H1 (cell line): ENCODE measurements around the gene XPNPEP1.

Experiments
- CBX8 ChIP-seq: fragments of 300-800, 300-1000 bp; sonication (generic); IDR thresholded peaks from 2 replicates; pipeline ENCODE4 v1.7.1; 2016; ENCODE audit warnings: low read depth, low read length, borderline replicate concordance
- RNF2 ChIP-seq: fragments of 200-900, 300-1000 bp; sonication (generic); IDR thresholded peaks from 2 replicates; pipeline ENCODE4 v1.7.1; 2016; ENCODE audit warnings: borderline replicate concordance, low read depth, mild to moderate bottlenecking, antibody characterized with exemption, low read length; ENCODE audit not compliant: poor library complexity, severe bottlenecking; ENCODE audit errors: missing control alignments
- SIX5 ChIP-seq: IDR thresholded peaks from 2 replicates; pipeline ENCODE4 v1.6.1; 2011; ENCODE audit warnings: mild to moderate bottlenecking, low read depth, low read length
- SP1 ChIP-seq: IDR thresholded peaks from 2 replicates; pipeline ENCODE4 v1.6.1; 2011; ENCODE audit warnings: low read depth, low read length

DNA sequence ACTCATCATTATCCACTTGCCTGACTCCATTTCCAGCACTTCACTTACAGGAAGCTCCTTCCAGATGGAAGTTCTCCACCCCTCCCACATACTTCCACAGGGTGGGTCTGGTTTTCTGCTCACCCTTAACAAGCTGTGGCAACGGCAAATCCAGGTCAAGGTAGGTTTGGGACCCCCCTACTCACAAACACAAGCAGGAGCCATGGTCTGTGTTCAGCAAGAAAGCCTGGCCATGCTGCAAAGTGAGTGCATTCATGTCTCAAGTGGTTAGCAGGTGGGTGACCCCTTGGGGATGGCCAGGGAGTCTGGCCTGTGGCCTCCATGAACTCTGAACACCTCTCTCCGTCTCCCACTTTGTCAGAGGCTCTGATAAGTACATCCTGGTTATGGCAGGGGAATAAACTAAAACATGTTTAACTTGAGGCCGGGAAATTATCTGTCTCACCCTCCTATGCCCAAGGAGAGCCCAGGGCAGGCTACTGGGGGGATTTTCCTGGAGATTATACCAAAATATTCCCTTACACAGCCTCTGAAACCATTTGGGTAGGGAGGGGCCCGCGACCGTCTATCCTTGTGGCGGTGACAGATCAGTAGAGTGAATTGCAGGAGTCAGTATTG lies 844 bp downstream of the XPNPEP1 start:
- TF ChIP-seq RNF2 (no peak), SP1 (no peak), SIX5 (no peak), CBX8 (no peak)
